Glomerular endothelial cell (primary cell): ENCODE results near the gene GP1BA. TPM values are rescaled to one million over a fixed set of nuclear protein-coding genes. Genes with fewer than 3 reads are reported as not detected.

ENCODE experiments used
- DNase-seq: peaks from one replicate; pipeline ENCODE4 v3.0.0-alpha.2; 2011; ENCODE audit warnings: low read depth, low spot score; ENCODE audit errors: extremely low read depth
- total RNA-seq: library from RNA; depleted of rRNA; stranded (reverse); fragments of >200 nt; gene quantifications from 2 replicates; pipeline ENCODE4 v1.2.3, GENCODE V29; 2015

GP1BA gene
- total RNA-seq, result not detected in 2 replicates

DNA sequence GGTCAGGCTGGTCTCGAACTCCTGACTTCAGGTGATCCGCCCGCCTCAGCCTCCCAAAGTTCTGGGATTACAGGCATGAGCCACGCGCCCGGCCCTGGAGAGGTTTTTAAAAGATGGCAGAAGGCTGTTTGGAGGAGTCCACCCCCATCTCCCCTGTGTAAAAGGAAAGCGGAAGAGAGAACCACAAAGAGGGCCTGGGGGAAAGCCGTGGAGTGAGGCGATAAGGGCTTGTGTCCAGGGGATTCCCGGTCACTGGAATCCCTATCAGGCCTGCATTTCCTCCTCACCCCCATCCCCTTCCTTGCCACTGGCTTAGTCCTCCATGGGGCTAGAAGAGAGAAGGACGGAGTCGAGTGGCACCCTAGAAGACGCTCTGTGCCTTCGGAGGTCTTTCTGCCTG is at the start of gene GP1BA:
TSS of gene GP1BA (plus strand) at position 315 of the 400 bp plus-strand sequence. CDS start 328 bp downstream, outside the sequence.
- no peak for DNase-seq

DNA sequence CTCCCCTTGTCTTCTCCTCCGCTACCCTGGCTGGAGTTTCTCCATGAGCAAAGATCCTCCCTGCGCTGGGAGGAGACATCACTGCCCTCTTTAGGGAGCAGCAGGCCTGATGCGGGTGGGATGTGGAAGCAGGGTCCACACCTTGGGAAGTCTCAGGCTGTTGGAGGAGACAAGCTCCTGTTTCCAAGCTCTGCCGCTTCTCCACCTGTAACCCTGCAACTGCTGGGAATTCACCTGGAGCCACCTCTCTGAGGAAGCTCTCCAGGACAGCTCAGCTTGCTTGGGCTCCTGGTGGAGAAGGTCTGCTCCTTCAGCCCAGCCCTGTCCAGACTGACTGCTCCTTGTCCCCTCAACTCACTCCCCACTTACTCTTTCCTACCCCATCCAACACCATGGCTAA is 47.6 kb upstream of the GP1BA start:
- no peak for DNase-seq

DNA sequence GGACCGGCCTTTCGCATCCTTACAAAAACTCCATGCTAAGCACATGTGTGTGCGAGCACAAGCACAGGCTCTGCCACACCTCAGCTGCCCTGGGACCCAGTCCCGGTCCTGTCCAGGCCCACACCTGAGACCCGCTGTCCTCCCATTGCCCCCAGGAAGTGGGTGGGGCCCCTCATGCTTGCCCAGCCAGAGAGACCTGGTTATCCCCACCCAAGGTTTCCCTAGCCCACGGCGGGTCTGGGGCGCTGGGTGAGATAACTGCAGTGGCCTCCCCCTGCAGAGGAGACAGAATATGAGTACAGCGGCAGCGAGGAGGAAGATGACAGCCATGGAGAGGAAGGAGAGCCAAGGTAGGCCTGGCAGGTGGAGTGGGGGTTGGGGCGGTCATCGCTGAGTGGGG is 45.2 kb upstream of the GP1BA start:
- no peak for DNase-seq

DNA sequence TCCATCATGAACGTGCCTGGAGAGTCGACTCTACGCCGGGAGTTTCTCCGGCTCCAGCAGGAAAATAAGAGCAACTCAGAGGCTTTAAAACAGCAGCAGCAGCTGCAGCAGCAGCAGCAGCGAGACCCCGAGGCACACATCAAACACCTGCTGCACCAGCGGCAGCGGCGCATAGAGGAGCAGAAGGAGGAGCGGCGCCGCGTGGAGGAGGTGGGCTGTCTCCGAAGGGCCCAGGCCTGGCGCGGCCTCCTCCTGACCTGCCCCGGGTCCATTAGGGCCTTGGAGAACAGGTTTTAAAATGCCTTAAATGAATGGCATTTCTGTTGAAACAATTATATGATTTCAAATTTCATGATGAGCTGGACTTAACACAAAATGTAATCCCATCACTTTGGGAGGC is 44.5 kb upstream of the GP1BA start:
- DNase-seq, result no peak

DNA sequence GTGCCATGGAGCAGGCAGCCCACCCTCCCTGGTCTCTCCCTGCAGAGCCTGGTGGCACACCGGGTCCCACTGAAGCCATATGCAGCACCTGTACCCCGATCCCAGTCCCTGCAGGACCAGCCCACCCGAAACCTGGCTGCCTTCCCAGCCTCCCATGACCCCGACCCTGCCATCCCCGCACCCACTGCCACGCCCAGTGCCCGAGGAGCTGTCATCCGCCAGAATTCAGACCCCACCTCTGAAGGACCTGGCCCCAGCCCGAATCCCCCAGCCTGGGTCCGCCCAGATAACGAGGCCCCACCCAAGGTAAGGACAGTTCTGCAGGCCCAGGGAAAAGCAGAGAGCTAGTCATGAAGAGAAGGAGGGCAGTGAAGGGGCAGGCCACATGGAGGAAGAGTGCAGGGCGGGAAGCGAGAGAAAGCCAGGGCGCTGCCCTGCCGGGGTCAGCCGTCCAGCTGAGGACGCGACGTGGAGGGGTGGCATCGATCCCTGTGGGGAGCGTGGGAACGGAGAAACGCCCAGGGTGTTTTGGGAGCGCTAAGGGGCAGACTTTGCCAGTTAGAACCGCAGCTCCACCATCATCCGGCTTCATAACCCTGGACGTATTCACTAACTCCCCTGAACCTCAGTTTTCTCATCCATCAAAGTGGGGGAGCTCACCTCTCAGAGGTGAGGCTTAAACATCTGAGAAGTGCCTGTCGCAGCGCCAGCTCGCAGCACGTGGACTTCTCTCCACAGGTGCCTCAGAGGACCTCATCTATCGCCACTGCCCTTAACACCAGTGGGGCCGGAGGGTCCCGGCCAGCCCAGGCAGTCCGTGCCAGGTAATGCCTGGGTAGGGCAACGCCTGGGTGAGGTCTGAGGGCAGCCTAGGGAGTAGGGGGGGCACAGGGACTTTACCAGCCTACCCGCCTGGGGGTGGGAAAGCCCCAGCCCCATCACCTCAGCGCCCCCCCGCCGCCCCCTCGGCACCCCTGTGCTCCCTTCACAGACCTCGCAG is 40.4 kb upstream of the GP1BA start:
- DNase-seq, result no peak

DNA sequence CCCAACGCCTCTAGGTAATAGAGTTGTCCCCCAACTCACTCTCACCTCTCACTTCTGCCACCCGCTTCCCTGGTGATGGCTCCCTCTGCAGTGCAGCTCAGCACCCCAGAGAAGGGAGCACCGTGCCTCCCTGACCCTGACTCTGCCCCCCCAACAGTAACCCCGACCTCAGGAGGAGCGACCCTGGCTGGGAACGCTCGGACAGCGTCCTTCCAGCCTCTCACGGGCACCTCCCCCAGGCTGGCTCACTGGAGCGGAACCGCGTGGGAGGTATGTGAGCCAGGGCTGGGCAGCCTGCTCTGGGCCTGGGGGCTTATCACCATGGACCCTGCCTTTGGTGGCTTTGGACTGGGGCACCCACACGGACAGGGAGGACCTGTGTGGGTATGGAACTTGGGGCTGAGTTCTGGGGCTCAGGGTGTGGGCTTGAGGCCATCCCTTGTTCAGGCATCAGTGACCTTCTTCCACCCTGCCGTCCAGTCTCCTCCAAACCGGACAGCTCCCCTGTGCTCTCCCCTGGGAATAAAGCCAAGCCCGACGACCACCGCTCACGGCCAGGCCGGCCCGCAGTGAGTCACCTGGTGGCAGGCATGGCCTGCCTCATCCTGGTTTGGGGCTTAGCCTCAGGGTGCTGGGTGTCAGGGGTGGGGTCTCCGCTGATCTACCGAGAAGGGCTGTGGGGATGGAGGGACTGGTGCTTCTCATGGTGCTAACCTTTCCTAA is 39.4 kb upstream of the GP1BA start:
- no peak for DNase-seq

DNA sequence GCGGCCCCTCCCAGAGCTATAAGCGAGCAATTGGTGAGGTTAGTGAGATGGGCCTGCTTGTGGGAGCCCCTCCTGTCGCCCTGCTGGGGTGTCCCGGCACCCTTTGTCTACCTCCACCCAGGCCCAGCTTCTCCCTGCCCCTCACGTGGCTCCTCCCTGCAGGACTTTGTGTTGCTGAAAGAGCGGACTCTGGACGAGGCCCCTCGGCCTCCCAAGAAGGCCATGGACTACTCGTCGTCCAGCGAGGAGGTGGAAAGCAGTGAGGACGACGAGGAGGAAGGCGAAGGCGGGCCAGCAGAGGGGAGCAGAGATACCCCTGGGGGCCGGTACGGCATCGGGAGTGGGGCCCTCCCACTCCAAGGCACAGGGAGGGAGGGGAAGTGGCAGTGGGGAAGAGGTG is 38.8 kb upstream of the GP1BA start:
- no peak for DNase-seq

DNA sequence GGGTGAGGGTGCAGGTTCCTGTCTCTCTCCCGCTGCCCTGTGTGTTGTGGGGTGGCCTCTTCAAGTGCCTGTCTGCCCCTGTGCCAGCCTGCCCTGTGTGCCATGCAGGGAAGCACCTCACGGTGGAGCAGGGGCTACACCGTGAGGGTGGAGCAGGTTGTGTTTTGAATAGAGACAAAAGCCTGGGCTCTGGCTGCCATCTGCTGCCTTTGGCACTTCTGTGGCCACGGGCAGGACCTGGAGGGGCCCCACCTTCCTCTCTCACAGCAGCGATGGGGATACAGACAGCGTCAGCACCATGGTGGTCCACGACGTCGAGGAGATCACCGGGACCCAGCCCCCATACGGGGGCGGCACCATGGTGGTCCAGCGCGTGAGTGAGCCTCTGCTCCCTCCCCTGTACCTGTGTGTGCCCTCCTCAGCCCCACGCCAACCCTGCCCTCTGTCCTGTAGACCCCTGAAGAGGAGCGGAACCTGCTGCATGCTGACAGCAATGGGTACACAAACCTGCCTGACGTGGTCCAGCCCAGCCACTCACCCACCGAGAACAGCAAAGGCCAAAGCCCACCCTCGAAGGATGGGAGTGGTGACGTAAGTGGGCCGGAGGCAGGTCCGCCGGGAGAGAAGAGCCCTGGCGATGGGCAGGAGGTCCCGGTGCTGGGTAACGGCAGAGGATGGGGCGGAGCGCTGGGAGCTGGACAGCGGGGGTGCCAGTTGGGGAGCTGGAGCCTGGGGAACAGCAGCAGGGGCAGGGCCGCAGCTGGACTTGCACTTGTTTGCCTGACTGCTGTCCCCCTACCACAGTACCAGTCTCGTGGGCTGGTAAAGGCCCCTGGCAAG is 38.1 kb upstream of the GP1BA start:
- DNase-seq, result no peak

DNA sequence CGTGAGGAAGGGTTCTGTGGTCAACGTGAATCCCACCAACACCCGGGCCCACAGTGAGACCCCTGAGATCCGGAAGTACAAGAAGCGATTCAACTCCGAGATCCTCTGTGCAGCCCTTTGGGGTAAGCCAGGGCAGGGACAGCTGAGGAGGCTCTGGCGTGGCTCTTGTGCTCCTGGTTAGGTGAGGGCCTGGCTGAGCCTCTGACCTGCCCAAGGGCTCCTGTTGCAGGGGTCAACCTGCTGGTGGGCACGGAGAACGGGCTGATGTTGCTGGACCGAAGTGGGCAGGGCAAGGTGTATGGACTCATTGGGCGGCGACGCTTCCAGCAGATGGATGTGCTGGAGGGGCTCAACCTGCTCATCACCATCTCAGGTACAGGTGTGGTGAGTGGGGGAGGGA is 37.0 kb upstream of the GP1BA start:
- no peak for DNase-seq

DNA sequence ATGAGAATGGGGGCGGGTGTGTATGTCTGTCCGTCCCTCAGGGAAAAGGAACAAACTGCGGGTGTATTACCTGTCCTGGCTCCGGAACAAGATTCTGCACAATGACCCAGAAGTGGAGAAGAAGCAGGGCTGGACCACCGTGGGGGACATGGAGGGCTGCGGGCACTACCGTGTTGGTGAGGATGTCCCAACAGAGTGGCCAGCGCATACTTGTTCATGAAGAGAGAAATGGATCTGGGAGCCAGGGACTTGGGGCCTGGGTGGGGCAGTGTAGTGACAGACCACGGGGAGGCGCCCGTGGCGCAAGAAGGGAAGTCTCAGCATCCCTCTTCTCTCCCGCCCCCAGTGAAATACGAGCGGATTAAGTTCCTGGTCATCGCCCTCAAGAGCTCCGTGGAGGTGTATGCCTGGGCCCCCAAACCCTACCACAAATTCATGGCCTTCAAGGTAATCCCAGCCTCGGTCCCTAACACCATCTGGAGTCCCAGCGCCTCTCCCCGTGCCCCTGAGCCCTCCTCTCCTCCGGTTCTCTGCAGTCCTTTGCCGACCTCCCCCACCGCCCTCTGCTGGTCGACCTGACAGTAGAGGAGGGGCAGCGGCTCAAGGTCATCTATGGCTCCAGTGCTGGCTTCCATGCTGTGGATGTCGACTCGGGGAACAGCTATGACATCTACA is 36.3 kb upstream of the GP1BA start:
- DNase-seq, result no peak

DNA sequence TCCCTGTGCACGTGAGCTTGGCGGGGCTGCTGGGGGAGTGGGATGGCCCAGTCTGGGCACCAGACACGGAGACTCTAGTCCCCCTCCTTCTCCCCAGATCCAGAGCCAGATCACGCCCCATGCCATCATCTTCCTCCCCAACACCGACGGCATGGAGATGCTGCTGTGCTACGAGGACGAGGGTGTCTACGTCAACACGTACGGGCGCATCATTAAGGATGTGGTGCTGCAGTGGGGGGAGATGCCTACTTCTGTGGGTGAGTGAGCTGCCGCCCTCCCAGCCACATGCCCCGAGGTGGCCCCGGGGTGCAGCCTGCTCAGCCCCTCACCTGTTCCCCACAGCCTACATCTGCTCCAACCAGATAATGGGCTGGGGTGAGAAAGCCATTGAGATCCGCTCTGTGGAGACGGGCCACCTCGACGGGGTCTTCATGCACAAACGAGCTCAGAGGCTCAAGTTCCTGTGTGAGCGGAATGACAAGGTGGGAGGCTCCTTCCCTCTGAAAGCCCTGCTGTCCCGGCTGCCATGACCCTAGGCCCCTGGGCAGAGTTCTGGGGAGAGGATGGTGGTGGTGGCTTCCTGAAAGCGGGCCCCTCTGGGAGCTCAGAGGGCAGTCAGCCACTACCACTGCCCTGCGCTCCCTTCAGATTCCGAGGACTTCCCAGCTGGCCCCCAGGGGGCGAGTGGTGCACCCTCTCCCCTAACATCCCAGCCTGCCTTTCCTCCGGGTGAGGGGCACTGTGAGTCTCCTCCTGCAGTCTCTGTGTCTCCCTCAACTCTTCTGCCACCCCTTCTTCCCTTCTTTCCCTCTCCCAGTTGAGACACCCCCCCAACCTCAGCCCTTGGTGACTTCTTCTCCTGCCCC is 35.5 kb upstream of the GP1BA start:
- DNase-seq, result no peak

DNA sequence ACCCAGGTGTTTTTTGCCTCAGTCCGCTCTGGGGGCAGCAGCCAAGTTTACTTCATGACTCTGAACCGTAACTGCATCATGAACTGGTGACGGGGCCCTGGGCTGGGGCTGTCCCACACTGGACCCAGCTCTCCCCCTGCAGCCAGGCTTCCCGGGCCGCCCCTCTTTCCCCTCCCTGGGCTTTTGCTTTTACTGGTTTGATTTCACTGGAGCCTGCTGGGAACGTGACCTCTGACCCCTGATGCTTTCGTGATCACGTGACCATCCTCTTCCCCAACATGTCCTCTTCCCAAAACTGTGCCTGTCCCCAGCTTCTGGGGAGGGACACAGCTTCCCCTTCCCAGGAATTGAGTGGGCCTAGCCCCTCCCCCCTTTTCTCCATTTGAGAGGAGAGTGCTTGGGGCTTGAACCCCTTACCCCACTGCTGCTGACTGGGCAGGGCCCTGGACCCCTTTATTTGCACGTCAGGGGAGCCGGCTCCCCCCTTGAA is 34.8 kb upstream of the GP1BA start:
- no peak for DNase-seq

DNA sequence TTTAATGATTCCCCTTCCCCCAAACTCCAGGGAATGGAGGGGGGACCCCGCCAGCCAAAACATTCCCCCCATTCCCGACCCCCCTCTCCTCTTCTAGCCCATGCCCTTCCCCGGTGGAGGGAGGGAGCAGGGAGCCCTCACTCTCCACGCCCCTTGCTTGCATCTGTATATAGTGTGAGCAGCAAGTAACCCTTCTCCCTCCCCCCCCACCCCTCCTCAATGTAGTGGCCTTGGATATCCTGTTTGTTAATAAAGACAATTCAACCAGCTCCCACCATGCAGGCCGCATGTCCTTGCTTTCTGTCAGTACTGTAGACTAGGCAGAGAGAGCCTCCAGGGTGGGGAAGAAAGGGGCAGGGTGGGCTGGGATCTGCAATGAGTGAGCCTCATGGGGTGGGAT is 34.3 kb upstream of the GP1BA start:
- DNase-seq, result no peak

DNA sequence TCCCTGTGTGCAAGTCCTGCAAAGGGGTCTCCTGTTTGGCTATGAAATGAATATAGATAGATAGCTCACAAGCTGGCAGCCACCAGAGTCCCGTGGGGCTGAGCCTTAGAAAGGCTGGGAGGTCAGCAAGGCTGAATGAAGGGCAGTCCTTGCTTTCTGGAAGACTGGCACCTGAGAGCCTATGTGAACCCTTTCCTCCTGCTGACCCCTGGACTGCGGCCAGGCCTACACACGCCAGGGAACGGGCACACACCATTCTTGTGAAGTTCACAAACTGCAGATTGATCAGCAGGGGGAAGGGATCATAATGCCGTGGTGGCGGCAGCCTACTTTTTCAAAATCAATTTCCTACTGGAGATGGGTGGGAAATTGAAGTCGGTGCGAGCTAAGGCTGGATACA is 33.7 kb upstream of the GP1BA start:
- no peak for DNase-seq

DNA sequence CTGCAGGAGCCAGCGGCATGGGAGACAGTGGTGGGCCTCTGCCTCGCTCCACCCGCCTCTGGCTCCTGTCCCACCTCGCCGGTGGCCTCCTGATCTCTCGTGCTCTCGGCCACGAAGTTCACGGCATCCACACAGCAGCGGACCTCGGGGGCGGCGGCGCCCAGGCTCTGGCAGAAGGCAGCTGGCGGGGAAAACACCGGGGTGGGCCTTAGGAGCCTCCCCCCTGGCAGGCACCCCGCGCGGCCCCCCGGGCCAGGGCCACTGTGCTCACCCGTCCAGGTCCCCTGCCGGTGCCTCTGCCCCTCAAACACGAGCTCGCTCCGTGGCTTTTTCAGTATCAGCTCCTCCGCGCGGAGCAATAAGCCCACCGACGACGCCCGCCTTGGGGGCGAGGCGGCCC is 33.1 kb upstream of the GP1BA start:
- DNase-seq, result no peak

DNA sequence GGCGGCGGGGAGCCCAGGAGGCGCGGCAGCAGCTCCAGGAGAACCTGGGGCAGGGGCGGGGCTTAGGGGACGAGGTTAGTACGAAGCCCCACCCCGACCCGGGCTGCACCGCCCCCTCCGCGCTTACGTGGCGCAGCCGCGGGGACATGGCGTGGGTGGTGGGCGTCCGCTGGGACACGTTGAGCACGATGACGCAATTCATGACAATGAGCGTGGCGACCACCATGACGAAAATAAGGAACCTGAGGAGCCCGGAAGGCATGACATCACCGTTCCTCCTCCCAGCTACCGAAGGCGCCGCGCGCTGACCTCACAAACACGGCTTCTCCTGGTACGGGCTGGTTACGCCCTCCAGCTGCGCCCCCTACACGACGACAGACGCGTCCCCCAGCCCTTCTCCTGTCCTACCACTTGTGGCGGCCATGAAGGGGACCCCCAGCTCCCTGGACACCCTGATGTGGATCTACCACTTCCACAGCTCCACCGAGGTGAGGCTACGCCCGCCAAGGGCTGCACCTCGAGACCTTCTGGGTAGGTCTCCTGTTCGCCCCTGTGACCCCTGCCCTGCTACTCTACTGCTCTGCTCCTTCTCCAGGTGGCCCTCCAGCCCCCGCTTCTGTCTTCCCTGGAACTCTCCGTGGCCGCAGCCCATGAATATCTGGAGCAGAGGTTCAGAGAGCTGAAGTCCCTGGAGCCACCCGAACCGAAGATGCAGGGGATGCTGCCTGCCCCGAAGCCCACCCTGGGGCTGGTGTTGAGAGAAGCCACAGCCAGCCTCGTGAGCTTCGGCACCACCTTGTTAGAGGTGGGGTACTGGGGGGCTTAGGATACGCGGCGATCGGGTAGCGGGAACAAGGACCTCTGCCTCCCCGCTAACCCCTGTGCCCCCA is 32.5 kb upstream of the GP1BA start, which contains the start of gene C17orf107:
TSS of gene C17orf107 (plus strand) at position 196 of the 890 bp plus-strand sequence. CDS start at position 423, 227 bp downstream.
- DNase-seq, result no peak

DNA sequence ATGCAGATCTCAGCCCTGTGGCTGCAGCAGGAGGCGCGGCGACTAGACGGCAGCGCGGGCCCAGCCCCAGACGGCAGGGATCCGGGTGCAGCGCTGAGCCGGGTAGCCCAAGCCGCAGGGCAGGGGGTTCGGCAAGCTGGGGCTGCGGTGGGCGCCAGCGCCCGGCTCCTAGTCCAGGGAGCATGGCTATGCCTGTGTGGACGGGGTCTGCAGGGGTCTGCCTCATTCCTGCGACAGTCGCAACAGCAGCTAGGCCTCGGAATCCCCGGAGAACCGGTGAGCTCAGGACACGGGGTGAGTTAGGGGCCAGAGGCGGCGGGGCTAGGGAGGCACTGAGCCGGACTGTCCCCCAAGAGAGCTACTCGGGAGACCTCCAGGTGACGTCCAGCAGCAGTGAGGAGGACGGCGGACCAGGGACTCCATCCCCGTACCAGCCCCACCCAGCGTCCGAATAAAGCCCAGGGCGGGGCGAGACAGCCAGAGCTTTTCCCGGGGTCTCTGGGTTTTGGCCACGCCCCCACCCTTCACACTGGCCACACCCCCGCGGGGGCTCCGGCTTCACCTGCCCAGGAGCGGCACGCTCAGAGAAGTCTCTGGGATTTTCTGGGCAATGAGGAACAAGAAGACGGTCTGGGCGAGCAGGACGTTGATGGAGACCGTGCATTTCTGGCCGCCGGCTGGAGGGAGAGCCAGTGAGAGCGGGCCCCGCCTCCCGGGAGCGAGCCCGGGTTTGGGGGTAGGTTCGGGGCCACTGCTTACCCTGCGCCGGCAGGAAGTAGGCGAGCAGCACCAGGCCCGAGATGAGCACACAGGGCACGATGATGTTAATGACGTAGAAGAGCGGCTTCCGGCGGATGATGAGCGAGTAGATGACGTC is 31.6 kb upstream of the GP1BA start:
- DNase-seq, result no peak
